Activated naive CD4-positive, alpha-beta T cell treated with Interleukin-2 at 50 U/mL for 16 hours (primary cell): ENCODE data around the gene EPX.
"Not testable (repeated sequence)": the region's sequence is repeated elsewhere in the genome, so short reads cannot be mapped to it uniquely, and the experiment has no call there.

Experiments
- DNase-seq: peaks from one replicate; pipeline ENCODE4 v3.0.0-alpha.2; 2020

Gene EPX

GRCh38 chr17:58192612-58193011, at the start of gene EPX:
EPX (plus strand) TSS chr17:58192726; CDS start chr17:58192847, 121 bp downstream.
- no peak for DNase-seq

GRCh38 chr17:58143335-58143734, 49.2 kb upstream of the EPX start:
- DNase-seq: not testable (repeated sequence)

DNA sequence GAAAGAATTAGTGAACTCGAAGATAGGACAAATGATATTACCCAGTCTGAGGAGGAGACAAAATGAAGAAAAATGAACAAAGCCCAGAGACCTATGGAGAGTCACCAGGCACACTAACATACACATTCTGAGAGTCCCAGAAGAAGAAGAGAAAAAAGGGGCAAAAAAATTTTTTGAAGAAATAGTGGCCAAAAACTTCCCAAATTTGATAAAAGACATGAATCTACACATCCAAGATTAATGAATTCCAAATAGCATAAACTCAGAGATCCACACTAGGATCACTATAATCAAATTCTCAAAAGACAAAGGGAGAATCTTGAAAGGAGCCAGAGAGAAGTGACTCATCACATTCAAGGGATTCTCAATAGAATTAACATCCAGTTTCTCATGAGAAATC, 47.7 kb upstream of the EPX start:
- DNase-seq: no peak

GRCh38 chr17:58147930-58148434, 44.5 kb upstream of the EPX start, which contains the start of gene OR4D1:
OR4D1 (plus strand) TSS chr17:58148384; CDS start chr17:58155154, 6,770 bp downstream.
- DNase-seq: no peak

GRCh38 chr17:58148609-58149008, 43.9 kb upstream of the EPX start:
- no peak for DNase-seq

GRCh38 chr17:58150394-58150793, 42.1 kb upstream of the EPX start:
- DNase-seq: no peak

GRCh38 chr17:58153046-58153445, 39.5 kb upstream of the EPX start:
- DNase-seq: peak; percentile 34

GRCh38 chr17:58153671-58154070, 38.9 kb upstream of the EPX start:
- DNase-seq: no peak

- peak; percentile 68 for DNase-seq
Observed at GRCh38 chr17:58156839-58157803, 35.4 kb upstream of the EPX start.

- DNase-seq: no peak
Observed at GRCh38 chr17:58158181-58158580, 34.3 kb upstream of the EPX start.

GRCh38 chr17:58161566-58161965, 31.0 kb upstream of the EPX start:
- no peak for DNase-seq

DNA sequence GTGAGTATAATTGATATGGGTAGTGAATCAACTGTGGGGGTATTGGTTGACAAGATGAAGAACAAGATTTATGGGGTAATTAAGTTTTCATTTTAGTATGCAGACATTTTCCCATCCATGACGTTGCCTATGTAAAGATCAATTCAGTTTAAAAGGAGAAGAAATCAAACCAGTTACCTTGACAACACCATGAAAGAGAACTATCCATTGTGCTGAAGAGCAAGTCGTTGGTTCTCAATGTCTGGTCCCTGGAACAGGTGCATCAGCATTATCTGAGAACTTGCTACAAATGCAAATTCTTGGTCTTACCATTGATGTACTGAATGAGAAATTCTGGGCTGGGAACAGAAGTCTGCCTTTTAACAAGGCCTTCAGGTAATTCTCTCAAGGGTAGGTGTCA, 26.5 kb upstream of the EPX start:
- DNase-seq: no peak

- no peak for DNase-seq
Observed at GRCh38 chr17:58166682-58167081, 25.8 kb upstream of the EPX start, which contains the start of gene OR4D2. OR4D2 (plus strand) TSS chr17:58166982; CDS start chr17:58169656, 2,674 bp downstream.

- DNase-seq: no peak
Observed at GRCh38 chr17:58170622-58171021, 21.9 kb upstream of the EPX start.

GRCh38 chr17:58172369-58173071, 20.0 kb upstream of the EPX start:
- peak; percentile 41 for DNase-seq

GRCh38 chr17:58174871-58175270, 17.7 kb upstream of the EPX start:
- no peak for DNase-seq

GRCh38 chr17:58176200-58176599, 16.3 kb upstream of the EPX start:
- DNase-seq: no peak

- no peak for DNase-seq
Observed at GRCh38 chr17:58181796-58182195, 10.7 kb upstream of the EPX start.

DNA sequence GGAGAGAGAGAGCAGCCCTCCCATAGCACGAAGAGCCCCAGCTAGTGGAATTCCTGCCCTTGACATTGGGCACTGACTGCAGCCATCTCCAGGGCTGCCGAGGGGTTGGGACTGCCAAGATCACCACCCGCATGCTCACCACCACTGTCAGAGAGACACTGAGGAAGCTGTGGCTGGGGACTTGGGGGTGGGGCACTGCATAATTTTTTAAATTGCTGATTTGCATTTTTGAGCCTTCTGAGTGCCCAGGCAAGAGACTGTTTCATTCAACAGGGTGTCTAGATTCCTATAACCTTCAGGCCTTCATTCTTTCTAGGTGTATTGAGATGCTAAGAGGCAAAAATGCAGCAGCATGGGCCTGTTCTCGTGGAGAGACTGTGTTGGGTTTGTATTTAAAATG, 9.0 kb upstream of the EPX start:
- DNase-seq: no peak

- DNase-seq: no peak
Observed at GRCh38 chr17:58184308-58184985, 8.1 kb upstream of the EPX start.

DNA sequence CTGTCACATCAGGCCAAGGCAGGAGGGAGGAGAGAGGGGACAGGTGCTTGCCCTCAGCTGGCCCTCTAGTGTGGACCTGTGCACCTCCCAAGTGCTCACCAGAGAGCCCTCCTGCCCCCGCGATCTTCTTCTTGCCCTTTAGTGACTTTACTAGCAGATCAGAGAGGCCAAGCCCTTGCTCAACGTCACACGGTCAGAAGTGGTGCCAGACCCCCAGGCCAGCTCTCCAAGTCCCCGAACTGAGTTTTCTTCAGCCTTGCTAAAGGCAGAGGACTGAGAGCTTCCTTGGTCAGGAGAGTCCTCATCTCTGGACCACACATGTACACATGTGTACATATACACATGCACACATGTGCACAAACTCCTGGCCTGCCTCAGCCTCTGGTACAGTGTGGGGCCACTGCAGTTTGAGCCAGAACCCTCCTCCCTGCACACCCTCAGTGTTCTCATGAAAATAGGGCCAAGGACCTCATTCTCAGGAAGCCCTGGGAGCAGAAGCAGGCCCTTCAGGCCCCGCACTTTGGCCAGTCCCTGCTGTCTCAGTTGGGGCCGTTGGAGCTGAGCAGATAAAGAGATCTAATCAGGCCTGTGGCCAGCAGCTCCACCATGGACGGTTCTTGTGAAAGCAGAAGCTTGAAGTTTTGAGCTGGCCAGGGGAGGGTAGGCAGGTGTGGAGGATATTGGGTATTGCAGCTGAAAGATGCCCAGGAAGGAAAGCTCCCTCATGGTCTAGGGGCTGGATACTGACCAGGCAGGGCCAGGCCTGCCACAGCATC, 7.4 kb upstream of the EPX start:
- no peak for DNase-seq

DNA sequence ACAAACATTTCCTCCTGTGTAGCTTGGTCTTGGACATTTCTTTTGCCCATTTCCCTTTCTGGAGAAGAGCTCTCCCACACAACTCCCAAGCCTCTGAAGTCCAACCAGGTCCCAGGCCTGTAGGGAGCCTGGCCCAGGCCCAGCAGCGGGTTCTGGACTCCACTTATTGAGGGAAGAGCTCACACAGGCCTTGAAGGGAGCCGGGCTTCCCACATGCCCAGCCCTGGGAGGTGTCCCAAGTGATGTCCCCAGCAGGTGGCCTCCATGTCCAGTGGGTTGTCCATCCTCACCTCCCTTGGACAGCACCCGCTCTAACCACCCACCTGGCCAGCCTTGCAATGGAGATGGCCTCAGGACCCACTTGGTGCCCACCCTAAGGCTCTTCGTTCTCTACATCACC, 5.9 kb upstream of the EPX start:
- DNase-seq: no peak
